Cardiac muscle cell (in vitro differentiated cells and primary cell): ENCODE results near the gene CATSPERE. TPM values are rescaled to one million over a fixed set of nuclear protein-coding genes. Genes with fewer than 3 reads are reported as not detected.
"Not testable (repeated sequence)": the region's sequence is repeated elsewhere in the genome, so short reads cannot be mapped to it uniquely, and the experiment has no call there.

Experiments
- DNase-seq, 2 donors: peaks; one replicate each; pipeline versions ENCODE4 v3.0.0 to v3.0.0-alpha.2; 2010 to 2017; ENCODE audit warnings: low read depth in 1 of 2, low spot score in 1 of 2
- H3K27ac ChIP-seq: fragments of 200-600 bp; sonication (generic); 2 replicates; pipeline ENCODE4 v1.5.1; 2016
- H3K27me3 ChIP-seq: fragments of 200-600 bp; sonication (generic); 2 replicates; pipeline ENCODE4 v1.6.0; 2016; ENCODE audit warnings: control low read depth
- H3K36me3 ChIP-seq: fragments of 200-600 bp; sonication (generic); 2 replicates; pipeline ENCODE4 v1.5.1; 2016; ENCODE audit warnings: control low read depth
- H3K4me1 ChIP-seq: fragments of 200-600 bp; sonication (generic); 2 replicates; pipeline ENCODE4 v1.8.1; 2017; ENCODE audit warnings: low read depth, mild to moderate bottlenecking, mixed run types
- H3K4me3 ChIP-seq: fragments of 200-600 bp; sonication (generic); 2 replicates; pipeline ENCODE4 v1.5.1; 2016; ENCODE audit warnings: mild to moderate bottlenecking
- H3K9me3 ChIP-seq: fragments of 200-600 bp; sonication (generic); 2 replicates; pipeline ENCODE4 v1.5.1; 2017; ENCODE audit warnings: low read depth, mild to moderate bottlenecking, control low read depth
- polyA plus RNA-seq: library from polyadenylated mRNA; unstranded; fragments of >200 nt; fragmentation: Nextera tagmentation; extraction: Ambion mirVana; gene quantifications from 2 replicates; pipeline ENCODE4 v1.2.1, GENCODE V29; 2016
- total RNA-seq: library from RNA; depleted of rRNA; stranded (reverse); fragments of >200 nt; gene quantifications from 2 replicates; pipeline ENCODE4 v1.2.3, GENCODE V29; 2016
- TF ChIP-seq, protein P1 (sequence below): IDR thresholded peaks from 2 replicates; pipeline ENCODE4 v1.5.1; 2012; ENCODE audit warnings: low read depth, mild to moderate bottlenecking, low read length

The CATSPERE gene
- total and polyA plus RNA-seq, 2 experiments from 2014 or later = 1.1 to 1.4 TPM

DNA sequence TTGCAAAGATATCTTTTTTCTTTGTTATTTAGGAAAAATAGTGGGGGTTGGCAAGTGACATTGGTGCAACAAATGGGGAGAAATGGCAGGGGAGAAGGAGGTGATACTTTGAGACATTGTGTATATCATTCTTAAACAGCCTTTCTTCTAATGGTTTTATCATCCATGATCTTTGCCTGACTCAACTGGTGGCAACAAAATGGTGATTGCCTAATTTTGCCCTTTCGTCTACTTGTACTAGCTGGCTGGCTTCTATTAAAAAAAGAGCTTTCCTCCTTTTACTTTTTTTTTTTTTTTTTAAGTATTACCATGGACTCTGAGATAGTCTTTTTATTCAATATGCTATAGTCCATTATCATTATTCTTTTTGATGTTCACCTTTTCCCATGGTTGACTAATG, 219.6 kb downstream of the CATSPERE start:
- Histone ChIP-seq H3K9me3 (no peaks in the 10 kb centered on the region), H3K27me3 (no peaks in the 10 kb centered on the region), H3K4me3 (no peak overlapping the region), H3K4me1 (no peaks in the 10 kb centered on the region), H3K27ac (no peak overlapping the region), H3K36me3 (no peaks in the 10 kb centered on the region)
- DNase-seq = peak in 1 of 2 donors; percentile 42
- TF ChIP-seq, protein P1, sequence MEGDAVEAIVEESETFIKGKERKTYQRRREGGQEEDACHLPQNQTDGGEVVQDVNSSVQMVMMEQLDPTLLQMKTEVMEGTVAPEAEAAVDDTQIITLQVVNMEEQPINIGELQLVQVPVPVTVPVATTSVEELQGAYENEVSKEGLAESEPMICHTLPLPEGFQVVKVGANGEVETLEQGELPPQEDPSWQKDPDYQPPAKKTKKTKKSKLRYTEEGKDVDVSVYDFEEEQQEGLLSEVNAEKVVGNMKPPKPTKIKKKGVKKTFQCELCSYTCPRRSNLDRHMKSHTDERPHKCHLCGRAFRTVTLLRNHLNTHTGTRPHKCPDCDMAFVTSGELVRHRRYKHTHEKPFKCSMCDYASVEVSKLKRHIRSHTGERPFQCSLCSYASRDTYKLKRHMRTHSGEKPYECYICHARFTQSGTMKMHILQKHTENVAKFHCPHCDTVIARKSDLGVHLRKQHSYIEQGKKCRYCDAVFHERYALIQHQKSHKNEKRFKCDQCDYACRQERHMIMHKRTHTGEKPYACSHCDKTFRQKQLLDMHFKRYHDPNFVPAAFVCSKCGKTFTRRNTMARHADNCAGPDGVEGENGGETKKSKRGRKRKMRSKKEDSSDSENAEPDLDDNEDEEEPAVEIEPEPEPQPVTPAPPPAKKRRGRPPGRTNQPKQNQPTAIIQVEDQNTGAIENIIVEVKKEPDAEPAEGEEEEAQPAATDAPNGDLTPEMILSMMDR = no peak

DNA sequence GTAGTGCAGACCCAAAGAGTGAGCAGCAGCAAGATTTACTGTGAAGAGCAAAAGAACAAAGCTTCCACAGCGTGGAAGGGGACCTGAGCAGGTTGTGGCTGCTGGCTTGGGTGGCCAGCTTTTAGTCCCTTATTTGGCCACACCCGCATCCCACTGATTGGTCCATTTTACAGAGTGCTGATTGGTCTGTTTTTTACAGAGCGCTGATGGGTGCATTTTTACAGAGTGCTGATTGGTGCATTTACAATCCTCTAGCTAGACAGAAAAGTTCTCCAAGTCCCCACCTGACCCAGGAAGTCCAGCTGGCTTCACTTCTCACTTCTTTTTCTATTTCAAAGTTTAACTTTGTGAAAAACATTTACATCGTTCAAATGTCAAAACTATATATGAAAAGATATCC, 221.0 kb downstream of the CATSPERE start:
- DNase-seq = not testable (repeated sequence)

More for the DNA sequence above, 221.0 kb downstream of the CATSPERE start:
- not testable (repeated sequence) for H3K9me3 ChIP-seq, H3K4me3 ChIP-seq, H3K36me3 ChIP-seq, H3K4me1 ChIP-seq, H3K27ac ChIP-seq, H3K27me3 ChIP-seq

Other genes with a start within 250 kb of the CATSPERE start
- gene ADSS2, start 9.4 kb upstream of the CATSPERE start, total RNA-seq = 16.7 and 22.8 TPM in 2 replicates
- gene ADSS2, start 9.4 kb upstream of the CATSPERE start, polyA plus RNA-seq = 12.8 and 23.8 TPM in 2 replicates
- gene DESI2, start 191.9 kb downstream of the CATSPERE start, total RNA-seq = 36.0 and 43.3 TPM in 2 replicates
- gene DESI2, start 191.9 kb downstream of the CATSPERE start, polyA plus RNA-seq = 32.7 and 33.0 TPM in 2 replicates